ENCODE data around the gene RANBP10.
A peak's percentile ranks its signal among the peaks of the same experiment; 100 is the strongest.

Gene RANBP10

DNA sequence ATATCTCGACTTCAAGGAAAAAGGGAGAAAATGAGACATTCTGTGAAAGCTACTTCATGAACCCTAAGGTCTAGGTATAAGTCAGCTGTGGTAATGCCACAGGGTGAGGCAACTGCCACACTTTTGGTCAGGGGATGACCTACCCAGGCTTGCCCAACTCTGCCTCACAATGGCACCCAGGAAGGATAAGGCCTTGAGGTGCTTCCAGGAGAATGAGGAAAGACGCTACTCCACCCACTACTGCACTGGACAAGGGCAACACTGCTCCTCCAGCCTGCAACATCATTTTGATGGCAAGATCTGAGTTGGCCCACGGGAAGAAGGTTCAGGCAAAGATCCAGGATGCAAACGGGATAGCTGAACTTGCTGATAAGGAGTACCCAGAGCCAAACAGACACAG, 65.2 kb downstream of the RANBP10 start:
- no peak for DNase-seq (ENCODE audit: low spot score)

DNA sequence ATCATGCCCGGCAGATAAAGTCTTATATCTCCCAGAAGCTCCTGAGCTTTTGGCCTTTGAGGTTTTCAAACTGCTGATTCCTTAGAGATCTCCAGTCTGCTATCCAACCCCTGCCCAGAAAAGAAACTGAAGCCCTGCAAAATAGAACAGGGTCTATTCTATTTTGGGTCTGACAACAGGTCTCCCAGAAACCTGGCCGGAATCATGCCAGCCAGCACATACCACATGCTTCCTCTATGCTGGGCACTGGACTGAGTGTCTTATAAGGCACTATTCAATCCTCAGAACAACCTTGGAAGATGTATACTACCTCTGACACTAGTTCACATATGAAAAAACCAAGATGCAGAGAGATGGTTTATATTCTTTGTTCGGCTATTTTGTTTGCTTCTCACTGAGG, 66.0 kb downstream of the RANBP10 start:
- no peak for DNase-seq (ENCODE audit: low spot score)

DNA sequence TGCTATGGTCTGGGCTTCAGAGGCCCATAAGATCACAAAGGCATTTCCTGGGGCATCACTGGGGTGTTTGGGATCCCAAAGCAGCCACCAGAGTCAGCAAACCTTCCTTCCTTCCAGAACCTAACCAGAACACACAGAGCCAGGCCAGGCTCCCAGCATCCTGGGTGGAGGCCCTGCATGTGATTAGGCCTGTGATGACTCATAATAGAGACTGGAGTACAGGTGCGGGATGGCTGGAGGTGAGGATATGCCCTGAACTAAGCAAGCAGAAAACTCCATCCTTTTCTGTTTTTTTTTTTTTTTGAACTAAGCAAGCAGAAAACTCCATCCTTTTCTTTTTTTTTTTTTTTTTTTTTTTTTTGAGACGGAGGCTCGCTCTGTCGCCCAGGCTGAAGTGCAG, 69.5 kb downstream of the RANBP10 start:
- no peak for DNase-seq (ENCODE audit: low spot score)

DNA sequence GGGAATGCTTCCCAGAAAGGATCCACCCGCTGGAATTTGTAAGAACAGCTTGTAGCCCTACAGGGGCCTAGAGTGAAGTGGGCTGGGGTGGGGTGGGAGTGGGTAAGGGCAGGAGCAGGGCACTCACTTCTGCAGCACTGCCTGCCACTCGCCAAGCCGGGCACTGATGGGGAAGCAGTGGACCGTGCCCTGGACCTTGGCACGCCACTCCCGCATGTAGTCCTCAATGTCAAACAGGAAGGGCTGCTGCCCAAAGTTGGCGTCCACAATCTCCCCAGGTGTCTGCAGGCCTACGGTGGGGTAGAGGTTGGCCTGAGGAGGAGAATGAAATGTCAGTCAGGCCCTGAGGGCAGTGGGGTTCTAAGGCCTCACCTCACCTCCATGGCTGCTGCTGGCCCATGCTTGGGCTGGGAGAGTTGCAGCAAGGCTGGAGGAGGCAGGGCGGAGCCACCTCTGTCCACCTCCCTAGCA, 71.6 kb downstream of the RANBP10 start:
- no peak for DNase-seq (ENCODE audit: low spot score)

DNA sequence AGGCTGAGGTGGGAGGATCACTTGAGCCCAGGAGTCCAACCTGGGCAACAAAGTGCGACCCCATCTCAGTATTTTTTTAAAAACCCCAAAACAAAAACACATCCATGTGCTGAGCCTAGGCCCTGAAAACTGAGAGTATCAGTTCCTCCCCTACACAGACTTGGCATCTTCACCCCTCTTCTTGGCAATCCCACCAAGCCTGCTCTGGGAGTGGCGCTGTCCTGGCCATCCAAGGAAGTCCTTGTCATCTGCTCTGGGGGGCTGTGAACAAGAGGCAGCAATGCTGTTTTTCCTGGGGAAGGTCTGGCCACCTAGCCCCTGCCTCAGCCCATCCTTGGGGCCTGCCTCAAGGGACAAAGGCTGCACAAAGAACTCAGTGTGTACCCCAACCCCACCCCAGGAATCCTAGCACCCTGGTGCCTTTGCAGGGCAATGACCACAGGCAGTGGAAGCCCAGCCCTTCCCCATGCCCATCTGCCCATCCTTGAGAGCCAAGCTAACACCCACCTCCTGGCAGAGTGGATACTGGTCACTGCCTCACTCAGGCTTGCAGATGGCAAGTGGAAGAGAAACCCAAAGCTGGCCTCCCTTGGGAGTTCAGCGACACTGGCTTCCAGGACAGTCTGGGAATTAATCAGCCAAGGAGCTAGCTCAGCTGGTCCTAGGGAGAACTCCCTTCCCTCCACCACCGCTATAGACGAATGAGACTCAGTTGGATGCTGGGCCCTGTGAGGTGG, 72.5 kb downstream of the RANBP10 start:
- DNase-seq (ENCODE audit: low spot score), result no peak

DNA sequence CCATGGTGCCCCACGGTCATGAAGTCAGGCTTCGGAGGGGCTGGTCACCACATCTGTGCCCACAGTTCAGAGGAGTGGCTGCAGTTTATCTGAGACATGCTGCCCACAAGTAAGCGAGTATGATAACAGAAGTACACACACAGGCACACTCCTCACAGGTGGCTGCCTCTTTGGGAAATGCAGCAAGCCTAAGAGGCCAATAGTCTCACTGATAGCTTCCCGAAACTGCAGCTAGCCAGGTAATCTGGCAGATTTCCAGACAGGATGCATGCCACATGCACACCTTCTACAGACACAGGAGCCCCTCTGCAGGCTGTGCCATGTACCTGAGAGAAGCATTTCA, 74.6 kb downstream of the RANBP10 start:
- DNase-seq (ENCODE audit: low spot score), result no peak

DNA sequence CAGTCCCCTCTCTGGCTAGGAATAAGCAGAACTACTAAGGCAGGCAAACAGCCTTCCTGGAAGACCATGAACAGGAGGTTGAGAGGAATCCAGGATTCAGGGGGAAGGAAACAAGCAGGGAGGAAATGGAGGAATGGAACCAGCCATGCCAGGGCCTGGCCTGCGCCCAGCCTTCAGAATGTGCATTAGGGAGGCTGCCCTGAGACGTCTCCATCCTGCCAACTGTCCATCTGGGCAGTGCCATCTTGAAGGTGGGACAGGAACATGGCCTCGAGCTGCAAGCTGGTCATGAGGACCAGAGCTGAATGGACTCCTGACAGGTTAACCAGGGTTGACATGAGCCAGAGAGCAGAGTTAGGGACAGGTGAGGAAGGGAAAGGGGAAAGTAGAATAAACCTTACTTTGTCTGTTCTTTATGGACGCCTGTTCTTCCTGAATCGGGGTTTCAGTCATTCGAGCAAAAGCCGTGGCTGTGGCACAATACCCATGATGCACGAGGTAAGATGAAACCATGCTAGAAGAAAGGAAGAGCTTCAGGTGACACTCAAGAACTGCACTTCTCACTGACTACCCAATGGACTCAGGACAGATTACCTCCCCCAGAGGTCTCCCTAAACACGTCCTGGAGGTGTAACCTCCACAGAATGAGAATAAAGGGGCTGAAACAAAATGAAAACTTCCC, 75.1 kb downstream of the RANBP10 start:
- DNase-seq (ENCODE audit: low spot score), result no peak

DNA sequence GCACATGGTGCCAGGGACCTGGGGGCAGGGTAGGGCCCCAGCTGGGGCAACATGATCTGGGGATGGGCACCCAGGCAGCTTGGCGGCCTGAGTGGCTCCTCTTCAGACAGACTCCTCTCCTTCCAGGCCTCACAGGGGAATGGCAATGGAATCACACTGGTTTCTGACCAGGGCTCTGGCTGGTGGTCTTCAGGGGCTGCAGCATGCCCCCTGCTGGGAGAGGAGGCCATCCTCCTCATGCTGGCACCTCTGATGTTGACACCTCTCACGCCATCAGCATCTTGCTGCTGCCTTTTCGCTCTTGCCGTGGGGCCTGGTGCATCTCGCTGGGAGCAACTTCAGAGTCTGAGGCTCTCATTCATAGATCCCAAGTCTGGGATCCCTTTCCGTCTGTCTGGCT, 76.0 kb downstream of the RANBP10 start:
- no peak for DNase-seq (ENCODE audit: low spot score)

DNA sequence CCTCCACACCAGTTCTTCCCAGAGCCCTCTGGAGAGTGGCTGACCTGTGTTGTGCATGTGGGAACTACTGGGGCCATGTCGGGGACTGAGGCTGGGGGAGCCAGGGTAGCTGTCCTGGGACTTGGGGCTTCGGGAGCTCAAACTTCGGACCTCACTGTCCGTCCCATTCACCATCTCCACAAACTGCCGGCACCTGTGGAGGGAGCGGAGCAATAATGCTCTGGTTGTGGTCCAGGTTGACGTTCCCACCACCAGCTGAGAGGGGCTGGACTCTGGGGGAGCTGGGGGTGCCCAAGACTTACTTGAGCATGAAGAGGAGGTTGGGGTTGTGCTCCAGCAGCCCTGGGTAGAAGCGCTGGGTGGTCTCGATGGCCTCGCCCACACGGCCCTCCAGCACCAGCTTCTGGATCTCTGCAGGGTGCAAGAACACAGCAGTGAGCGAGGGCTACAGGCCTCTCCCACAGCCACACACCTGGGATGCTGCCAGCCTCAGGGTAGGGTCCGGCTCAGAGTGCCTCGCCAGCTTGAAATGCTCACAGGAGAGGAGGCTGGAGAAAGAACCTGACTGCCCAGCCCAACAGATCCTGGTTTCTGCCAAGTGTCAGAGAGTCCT, 76.6 kb downstream of the RANBP10 start:
- no peak for DNase-seq (ENCODE audit: low spot score)

DNA sequence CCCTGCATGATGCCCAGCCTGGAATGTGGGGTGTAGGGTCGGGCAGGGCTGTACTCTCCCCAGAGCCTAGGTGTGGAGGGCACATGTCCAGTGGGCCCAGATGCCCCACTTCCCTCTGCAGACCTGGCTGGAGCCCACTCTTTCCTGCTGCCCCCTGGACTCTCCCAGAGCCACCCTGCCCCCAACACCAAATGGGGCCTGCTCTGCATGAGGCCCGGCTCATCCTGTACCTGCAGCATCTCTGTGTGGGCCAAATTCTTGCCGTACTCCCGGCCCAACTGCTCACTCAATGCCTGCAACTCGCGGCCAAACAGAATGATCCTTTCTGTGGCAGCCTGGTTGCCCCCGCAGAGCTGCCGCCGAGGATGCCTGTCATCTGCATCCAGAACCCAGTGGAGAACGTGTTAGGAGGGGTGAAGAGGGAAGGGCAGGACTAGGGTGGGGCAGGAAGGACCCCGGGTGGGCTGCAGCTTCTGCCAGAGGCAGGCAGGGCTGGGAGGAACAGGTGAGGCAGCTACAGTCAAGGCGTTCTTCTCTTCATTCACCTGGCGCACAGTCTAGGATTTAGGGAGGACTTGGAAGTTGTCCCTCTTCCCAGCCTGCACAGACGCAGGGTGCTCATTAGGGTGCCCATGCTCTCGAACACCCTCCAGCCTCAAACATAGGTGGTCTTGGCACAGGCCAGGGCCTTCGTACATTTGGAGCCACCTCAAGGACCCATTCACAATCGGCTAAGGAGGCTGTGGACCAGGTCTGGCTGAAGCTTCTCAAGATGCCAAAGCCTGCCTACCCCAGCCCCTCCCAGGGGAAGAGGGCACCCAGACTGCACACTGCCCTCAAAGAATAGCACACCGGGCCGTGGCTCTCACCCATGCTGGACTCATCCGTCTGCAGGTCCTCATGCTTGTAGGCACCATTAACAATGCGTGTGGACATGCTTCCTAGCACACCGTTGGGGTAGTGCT, 78.6 kb downstream of the RANBP10 start:
- no peak for DNase-seq (ENCODE audit: low spot score)

DNA sequence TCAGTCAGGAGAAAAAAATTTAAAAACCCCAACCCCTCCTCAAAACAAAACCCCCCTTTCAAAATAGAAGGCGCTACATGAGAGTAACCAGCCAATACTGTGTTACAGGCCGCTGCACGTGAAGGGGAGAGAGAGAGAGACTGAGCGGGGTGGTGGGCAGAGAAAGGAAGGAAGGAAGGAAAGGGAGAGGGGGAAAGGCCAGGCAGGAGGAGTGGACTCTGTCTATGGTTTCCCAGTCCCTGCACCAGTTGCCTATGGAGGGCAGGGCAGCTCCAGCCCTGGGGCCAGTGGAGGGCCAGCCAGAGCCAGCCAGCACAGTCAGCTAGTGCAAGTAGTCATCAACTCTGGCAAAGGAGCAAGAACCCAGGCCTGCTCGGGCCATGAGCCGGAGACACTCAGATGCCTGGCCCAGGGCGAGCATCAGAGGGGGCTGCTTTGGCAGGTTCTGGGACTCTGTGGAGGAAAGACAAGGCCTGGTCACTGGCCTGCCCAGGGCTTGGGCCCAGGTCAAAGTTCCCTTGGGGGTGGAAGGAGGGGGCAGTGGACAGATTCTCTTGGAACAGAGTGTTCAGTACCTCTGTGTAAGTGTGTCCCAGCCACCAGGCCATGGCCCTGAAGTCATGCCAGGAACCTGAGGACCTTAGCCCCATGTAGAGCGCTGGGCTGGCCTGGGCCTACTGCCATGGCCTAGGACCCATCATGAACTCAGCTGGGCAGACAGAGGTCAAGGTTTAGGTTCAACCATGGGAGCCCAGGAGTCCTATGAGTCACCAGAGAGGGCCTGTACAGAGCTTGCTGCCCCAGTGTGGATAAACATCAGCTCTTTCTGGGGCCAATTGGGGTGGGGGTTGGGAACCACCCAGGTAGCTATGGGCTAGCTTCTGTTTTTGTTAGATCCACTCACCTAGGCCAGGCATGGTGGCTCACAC, 80.0 kb downstream of the RANBP10 start:
- no peak for DNase-seq (ENCODE audit: low spot score)

DNA sequence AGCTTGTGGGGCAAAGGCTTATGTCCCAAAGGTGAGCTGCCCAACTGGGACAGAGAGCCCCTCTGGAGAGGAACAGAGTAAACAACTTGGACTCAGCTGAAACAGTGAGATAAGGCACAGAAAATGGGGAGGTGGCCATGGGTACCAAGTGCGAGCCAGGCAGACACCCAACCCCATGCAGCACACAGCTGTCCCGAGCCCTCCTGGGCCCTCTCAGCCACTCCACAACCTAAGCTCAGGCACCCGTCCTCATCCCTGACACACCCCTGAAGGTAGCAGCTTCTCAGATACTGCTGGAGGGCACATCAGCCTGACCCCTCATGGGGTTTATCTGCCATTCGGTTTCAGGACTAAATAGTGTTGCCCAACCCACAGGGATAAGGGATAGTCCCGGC, 82.5 kb downstream of the RANBP10 start:
- no peak for DNase-seq (ENCODE audit: low spot score)

DNA sequence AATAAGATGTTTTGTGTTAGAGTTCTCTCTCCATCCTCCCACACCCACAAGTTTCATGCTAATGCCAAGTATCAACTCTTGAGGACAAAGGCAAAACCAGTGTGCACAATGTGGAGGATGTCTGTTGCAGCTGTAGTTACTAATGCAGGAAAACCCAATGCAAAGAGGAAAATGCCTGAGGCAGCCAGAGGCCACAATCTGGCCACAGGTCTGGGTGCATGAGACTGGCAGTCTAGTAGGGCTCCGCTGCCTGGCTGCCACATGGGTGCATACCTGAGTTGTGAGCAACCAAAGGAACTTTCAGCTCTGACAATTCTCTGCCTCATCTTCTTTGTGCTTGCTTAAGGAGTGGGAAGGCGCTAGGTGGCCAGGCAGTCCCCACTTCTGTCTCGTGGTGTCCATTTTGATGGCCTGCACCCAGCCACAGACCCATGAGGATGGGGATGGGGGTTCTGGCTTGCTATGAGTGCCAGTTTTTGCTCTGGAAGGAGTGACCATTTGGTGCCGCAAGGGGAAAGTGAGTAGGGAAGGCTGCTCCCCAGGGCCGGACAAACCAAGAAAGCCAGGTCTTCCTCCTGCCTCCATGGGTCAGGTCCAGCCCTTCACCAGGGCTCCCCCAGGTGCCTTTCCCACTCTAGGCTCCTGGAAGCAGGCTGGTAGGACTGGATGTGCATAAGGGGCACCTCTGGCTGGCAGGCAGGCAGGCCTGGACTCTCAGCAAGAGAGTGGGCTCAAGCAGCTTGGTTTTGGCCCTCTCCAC, 83.0 kb downstream of the RANBP10 start:
- no peak for DNase-seq (ENCODE audit: low spot score)

DNA sequence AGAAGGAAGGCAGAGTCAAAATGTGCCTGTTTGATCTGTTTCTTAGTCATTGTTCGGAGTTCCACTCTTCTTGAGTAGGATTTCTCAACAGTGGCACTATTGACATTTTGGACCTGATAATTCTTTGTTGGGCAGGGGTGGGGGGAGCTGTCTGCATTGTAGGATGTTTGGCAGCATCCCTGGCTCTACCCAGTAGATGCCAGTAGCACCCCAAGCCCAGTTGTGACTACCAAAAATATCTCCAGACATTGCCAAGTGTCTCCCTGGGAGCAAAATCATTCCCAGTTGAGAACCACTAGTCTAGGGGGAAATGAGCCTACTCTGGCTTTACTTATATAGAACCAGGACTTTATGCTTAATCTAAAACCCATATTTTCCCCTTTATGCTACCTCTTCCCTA, 86.1 kb downstream of the RANBP10 start:
- DNase-seq (ENCODE audit: low spot score), result no peak

DNA sequence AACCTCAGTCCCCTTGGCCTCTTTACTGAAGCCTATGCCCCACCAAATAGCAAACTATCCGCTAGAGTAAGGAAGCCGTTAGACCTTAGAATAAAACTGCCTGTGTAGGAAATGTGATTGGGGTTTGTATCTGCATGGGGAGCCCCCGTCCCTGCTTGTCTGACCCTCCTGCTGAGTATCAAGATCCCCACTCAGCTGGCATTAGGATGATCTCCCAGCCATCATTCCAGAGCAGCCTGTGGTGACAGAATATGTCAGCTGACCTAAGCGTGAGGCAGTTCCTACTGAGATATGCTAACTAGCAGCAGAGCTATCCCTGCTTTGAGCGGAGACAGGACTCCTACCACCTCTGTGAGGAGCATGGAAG, 86.6 kb downstream of the RANBP10 start:
- DNase-seq (ENCODE audit: low spot score), result no peak

DNA sequence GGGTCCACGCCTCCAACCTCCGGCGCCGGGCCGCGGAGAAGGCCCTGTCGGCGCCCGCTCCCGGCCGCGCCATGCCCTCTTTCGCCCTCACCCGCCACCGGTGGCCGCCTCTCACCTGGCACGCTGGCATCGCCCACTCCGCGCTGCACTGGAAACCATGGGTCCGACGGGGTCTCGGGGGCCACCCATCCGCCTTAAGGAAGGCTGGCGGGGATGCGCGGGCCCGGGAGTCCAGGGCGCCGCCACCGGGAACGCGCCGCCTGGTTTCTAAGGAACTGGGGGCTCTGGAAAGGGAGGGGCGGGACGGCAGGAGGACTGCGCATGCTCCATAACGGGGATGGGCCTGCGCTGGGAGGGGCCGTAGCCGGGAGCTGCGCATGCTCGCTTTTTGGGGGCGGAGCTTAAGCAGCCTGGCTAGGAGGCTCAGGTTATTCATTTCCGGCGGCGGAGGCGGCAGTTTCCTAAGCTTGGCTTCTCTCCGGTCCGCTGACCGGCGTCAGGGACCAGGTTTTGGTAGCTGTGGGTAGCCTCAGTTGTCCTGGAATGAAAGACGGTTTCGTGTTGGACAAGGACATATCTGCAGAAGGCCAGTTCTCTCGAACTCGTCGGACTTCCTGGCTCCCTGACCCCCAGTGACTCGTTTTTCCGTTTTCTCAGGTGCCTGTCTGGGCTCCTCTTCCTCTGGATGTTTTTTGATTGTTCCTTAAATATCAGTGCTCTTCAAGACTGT, 87.1 kb downstream of the RANBP10 start, which contains the start of gene GFOD2:
Gene GFOD2, minus strand, starts transcription at position 269 of the 730 bp plus-strand sequence. CDS start 33,601 bp downstream, outside the sequence.
- DNase-seq (ENCODE audit: low spot score), result peak; percentile 99

DNA sequence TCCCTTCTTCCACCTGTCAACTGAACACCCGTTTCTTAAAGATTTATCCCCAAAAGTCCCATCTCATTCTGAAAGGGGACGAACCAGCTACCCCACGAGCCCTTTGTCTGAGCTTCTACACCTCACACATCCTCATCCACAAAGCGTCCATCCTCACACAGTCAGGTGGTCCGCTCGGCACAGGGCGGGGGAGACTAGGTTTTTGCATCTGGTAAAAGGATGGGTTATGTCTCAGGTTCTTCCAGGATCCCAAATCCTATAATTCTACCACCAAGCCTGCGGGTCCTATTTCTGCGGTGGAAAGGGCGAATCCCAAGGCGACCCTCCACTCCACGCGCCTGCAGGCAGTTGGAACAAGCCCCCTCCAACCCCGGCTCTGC, 87.7 kb downstream of the RANBP10 start:
- DNase-seq (ENCODE audit: low spot score), result no peak

DNA sequence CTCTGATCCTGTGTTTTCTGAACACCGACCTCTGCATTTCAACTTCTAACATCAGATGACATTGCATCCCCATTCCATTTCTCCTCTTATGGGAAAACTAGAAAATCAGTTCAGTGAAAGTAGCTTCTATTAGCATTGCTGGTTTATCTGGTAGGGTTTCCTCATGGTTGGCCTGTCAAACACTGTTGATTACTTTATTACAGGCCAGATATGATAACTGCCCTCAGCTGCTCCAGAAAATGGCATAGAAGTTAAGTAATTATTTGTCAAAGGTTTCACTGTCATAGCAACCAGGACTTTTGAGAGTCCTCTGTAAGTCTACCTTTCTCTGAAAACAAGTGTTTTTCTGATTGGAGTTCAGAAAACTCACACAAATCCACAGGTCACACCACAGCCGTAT, 90.3 kb downstream of the RANBP10 start:
- DNase-seq (ENCODE audit: low spot score), result no peak

DNA sequence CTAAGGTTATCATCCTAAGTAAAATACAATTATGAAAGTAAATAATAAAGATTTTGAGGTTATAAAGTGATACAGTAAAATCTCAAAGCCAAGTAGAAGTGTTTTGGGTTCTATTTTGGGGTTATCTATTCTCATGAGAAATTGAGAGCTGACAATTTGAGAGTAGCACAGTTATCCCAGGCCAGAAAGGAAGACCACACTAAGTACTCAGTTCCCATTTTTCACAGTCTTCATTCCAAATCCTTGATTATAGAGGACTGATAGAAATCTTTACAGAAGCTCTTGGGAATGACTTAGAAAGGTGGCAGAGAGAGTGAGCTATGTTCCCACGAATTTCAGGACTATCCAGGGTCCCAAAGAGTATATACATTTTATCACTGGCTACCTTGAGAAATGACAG, 91.8 kb downstream of the RANBP10 start:
- no peak for DNase-seq (ENCODE audit: low spot score)
